ENCODE measurements around the gene CALHM4. TPM values are rescaled to one million over a fixed set of nuclear protein-coding genes. Genes with fewer than 3 reads are reported as not detected.
"Not testable (repeated sequence)": the region's sequence is repeated elsewhere in the genome, so short reads cannot be mapped to it uniquely, and the experiment has no call there.

The CALHM4 gene
- total RNA-seq, 1 donor from 2014 or later, result not detected

DNA sequence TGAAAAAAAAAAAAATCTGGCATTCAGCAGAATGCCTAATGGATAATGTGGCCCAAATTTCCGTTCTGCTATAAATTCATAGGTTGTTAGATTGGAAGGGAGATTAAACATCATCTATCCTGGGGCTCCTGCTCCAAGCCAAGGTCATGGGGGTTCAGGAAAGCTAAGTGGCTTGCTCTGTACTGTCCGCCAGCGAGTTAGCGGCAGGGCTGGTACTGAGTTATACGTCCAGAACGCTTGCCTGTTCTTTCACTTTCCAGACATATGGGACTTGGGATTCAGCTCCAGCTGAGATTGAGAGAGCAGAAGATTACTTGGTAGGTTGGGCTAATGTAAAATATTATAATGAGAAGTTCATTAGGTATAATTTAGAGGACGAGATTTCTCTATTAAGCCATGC is 18.6 kb downstream of the CALHM4 start:
- intact Hi-C loops (cut with micrococcal nuclease), result no loop called here

DNA sequence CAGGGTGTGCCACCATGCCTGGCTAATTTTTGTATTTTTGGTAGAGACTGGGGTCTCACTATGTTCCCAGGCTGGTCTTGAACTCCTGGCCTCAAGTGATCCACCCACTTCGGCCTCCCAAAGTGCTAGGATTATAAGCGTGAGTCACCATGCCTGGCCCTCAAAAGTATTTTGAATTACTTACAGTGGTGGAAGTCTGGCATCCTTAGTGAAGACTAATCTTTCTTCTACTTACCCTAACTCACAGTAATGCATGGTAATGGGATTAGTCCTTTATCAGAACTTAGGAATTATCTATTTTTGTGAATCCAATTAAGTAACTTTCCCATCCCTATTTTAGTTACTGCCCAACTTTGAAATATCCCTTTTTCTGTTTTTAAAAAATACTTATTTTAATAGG is 21.7 kb downstream of the CALHM4 start:
- intact Hi-C loops (cut with micrococcal nuclease), result no loop called here

DNA sequence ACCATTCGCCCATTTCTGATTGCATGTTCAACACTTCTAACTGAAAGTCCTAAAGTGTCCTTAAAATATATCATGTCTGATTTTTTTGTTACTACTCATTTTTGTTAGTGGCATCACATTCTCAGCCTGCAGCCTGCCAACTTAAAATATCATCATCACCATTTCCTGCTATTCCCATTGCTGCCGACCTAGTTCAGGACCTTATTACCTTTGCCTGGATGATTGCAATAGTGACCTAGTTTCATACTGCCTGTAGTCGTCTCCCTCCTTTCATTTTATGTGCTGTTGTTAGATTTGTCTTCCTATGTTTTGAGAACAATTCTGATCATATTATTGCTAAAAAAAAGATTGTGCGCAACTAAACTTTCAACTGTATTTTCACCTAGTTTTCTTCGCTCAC is 23.9 kb downstream of the CALHM4 start:
- intact Hi-C loops (cut with micrococcal nuclease), result no loop called here

DNA sequence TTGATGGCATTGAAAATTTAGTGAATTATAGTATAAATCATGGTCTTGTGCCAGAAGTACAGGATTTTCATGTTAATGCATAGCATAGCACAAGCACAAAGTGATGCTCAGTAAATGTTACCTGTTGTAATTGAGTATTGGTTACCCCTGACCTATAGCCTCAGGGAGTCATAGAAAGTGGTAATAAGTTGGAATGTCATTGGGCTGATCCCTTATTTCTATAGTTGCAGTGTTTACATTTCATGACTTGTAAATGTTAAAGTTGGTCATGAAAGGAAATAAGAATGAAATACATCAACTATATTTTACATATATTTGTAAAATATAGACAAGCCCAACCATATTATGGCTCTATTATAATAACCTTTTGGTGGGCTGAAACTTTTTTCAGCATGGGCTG is 24.8 kb downstream of the CALHM4 start:
- intact Hi-C loops (cut with micrococcal nuclease), result no loop called here

DNA sequence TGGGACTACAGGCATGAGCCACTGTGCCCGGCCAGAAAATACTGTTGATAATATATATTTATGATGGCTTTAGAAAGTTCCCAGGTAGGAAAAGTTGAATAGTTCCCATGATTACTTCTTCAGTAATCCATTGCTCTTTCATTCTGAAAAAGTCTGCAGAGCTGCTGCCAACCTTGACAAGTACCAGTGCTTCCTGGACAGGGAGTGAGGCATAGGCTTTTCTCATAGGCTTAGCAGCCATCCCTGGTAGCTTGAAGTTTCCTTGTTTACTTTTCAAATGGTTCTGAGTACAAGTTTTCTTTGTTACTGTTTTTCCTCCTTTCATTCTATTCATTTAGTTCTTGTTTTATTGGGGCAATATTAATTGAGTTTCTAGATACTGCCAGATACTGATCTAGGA is 25.6 kb downstream of the CALHM4 start:
- intact Hi-C loops (cut with micrococcal nuclease), result no loop called here

DNA sequence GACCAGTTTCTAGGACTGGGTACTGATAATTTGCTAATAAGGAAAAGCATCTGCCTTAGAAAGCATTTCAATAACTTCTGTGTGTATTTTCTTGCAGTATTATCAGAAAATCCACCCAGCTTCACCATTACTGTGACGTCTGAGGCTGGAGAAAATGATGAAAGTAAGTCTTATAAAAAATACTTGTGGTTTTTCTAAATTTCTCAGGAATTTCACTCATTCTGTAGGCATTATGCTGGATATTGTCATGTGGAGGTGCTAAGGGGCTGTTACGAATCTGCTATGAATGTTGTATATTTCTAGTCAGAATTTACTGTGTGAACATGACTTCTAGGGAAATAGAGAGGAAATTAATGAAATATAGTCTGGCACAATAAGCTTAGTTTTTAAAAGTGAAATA is 26.6 kb downstream of the CALHM4 start:
- intact Hi-C loops (cut with micrococcal nuclease), result no loop called here

DNA sequence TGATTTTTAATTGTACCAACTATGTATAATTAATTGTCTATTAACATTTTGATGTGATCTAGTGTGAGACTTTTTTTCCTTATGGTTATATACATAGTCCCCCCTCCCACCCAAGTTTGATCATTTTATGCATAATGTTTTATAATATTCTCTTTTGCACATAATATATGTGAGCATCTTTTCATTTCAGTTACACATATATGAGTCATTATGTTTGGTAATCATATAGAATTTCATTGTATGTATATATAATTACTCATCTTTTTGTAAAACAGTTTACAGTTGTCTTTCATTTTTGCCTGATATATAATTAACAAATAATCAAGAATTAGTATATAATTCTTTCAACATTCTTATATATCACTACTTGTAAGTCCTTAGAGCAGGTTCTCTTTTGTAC is 32.7 kb downstream of the CALHM4 start:
- intact Hi-C loops (cut with micrococcal nuclease), result no loop called here

DNA sequence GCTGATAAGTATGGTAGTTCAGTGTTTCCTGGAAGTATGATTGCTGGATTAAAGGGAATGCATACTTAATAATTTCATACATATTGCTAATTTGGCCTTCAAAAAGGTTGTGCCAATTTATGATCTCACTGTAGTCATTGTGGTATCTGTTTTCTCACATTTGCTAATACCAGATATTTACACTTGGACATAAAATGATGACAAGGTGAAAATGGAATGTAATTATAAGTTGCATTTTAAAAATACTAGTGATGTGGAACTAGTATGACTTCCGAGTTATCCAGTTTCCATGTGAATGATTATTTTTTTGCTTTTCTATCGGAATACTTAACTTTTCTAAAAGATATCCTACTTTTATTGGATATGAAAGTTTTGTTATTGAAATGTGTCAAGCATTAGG is 33.2 kb downstream of the CALHM4 start:
- intact Hi-C loops (cut with micrococcal nuclease), result no loop called here

DNA sequence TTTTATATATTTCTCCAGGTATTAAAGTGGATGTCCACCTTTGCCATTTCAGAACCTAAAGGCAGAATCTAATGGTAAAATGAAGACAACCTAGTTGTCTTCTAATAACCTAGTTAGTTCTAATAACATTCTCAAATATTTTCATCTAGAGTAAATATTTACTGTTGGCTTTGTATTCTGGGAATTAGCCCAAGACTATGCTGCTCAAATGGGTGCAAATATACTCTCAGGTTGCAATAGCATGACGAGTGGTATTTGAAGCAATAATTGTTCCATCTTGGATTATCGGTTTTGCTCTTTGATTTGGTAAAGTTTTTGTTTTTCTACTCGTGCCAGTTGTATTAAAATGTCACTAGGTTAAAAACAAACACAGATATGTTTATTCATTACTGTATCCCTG is 41.7 kb downstream of the CALHM4 start:
- intact Hi-C loops (cut with micrococcal nuclease), result no loop called here

DNA sequence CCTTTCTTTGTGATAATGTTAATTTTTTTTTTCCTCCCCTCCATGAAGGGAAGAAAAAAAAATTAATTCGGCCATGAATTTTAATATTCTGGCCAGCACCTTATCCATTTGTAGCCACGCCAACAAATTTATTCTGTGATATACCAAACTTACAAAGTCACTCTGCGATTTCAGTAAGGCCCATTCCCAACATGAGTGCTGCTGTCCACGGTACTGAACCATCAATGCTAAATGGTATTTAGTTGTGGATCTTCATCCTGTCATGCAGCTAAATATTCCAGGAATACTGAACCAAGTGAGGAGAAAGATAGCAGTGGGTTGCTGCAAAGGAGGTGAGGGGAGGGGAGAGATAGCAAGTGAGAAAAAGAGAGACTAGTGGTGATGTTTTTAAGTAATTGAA is 43.3 kb downstream of the CALHM4 start:
- intact Hi-C loops (cut with micrococcal nuclease), result no loop called here

DNA sequence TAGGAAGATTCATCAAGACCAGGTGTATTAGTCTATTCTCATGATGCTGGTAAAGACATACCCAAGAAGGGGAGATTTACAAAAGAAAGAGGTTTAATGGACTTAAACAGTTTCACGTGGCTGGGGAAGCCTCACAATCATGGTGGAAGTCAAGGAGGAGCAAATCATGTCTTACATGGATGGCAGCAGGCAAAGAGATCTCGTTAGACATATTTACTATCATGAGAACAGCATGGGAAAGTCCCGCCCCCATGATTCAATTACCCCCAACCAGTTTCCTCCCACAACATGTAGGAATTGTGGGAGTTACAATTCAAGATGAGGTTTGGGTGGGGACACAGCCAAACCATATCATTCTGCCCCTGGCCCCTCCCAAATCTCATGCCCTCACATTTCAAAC is 50.4 kb downstream of the CALHM4 start:
- intact Hi-C loops (cut with micrococcal nuclease), result not testable (repeated sequence)

DNA sequence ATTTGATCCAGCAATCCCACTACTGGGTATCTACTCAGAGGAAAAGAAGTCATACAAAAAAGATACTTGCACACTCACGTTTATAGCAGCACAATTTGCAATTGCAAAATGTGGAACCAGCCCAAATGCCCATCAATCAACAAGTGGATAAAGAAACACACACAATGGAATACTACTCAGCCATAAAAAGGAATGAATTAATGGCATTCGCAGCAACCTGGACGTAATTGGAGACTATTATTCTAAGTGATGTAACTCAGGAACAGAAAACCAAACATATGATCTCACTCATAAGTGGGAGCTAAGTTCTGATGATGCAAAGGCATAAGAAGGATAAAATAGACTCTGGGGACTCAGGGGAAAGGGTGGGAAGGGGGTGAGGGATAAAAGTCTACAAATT is 51.3 kb downstream of the CALHM4 start:
- intact Hi-C loops (cut with micrococcal nuclease), result not testable (repeated sequence)

DNA sequence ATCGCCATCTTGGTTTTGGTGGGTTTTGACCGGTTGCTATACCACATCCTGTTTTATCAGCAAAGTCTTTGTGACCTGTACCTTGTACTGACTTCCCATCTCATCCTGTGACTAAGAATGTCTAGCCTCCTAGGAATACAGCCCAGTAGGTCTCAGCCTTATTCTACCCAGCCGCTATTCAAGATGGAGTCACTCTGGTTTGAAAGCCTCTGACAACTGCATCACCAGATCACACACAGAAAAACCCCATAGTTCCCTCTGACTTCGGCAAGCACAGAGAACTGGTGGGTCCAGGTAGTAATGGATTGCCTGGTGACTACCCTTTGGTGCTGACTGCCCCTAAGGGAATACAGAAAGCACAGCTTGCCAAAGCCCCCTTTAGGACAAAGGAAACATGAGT is 52.4 kb downstream of the CALHM4 start:
- intact Hi-C loops (cut with micrococcal nuclease), result no loop called here

Other genes with a start within 250 kb of the CALHM4 start
- 2.6 and 4.0 TPM in 2 replicates for gene DSE, start 182.8 kb upstream of the CALHM4 start, total RNA-seq
- 86.6 and 89.1 TPM in 2 replicates for gene CALHM6, start 92.4 kb upstream of the CALHM4 start, total RNA-seq
- not detected in 2 replicates for gene CALHM5, start 42.1 kb upstream of the CALHM4 start, total RNA-seq
- gene TRAPPC3L, start 8.1 kb upstream of the CALHM4 start, total RNA-seq, result not detected in 2 replicates
- 35.9 and 40.8 TPM in 2 replicates for gene RWDD1, start 17.8 kb downstream of the CALHM4 start, total RNA-seq
- gene RSPH4A, start 62.7 kb downstream of the CALHM4 start, total RNA-seq, result 0.29 and 0.37 TPM in 2 replicates
- gene ZUP1, start 115.0 kb downstream of the CALHM4 start, total RNA-seq, result 15.7 and 18.8 TPM in 2 replicates
- 9.2 and 9.8 TPM in 2 replicates for gene KPNA5, start 127.5 kb downstream of the CALHM4 start, total RNA-seq
- not detected in 2 replicates for gene FAM162B, start 212.0 kb downstream of the CALHM4 start, total RNA-seq

All from T-helper 1 cell treated with Interleukin-12 subunit alpha and Interleukin-12 subunit beta and Interleukin-4 antibody, amounts not matched to agents 30 ng/mL and 1 ng/mL, for 36 hours (primary cell).